Right ventricle myocardium superior (tissue), 1 donor: ENCODE measurements around the gene MBOAT2. TPM values are rescaled to one million over a fixed set of nuclear protein-coding genes. Genes with fewer than 3 reads are reported as not detected.
"Not testable (repeated sequence)": the region's sequence is repeated elsewhere in the genome, so short reads cannot be mapped to it uniquely, and the experiment has no call there.

Experiments used
- ATAC-seq: fragments of 200-7000 bp; cut with Tn5 transposase; one replicate; pipeline ENCODE4 v1.9.1; 2020; ENCODE audit warnings: mild to moderate bottlenecking; ENCODE audit not compliant: poor library complexity
- DNase-seq: peaks from one replicate; pipeline ENCODE4 v3.0.0-alpha.2; 2020
- intact Hi-C: fragments of 100-400 bp; cut with DNase I; formaldehyde crosslinking; loops from one replicate; pipeline ENCODE4 v1.11.2; 2022
- total RNA-seq: library from RNA; stranded (reverse); fragmentation: NEBNext Ultra II Directional; extraction: Animal tissue kit (Norgen Biotek cat#: 25700); gene quantifications from one replicate; pipeline ENCODE4 v1.2.1, GENCODE V29; 2021
- donor health status: DM: no; HTN: yes; CAD: no; lungs with severe emphysema.

Gene MBOAT2
- total RNA-seq, 1 donor from 2014 or later, result 13.2 TPM

- intact Hi-C loops, result no loop called here
- DNase-seq (no peak), ATAC-seq (no peak)
Measured at GRCh38 chr2:8976442-8977259, 26.8 kb downstream of the MBOAT2 start.

GRCh38 chr2:8974016-8974415 is 29.5 kb downstream of the MBOAT2 start:
- ATAC-seq (no peak), DNase-seq (no peak)
- intact Hi-C loops, result no loop called here

GRCh38 chr2:8973017-8973416 is 30.5 kb downstream of the MBOAT2 start:
- intact Hi-C loops, DNase-seq, ATAC-seq: not testable (repeated sequence)

- intact Hi-C loops, ATAC-seq, DNase-seq: not testable (repeated sequence)
Measured at GRCh38 chr2:8972535-8972934, 30.9 kb downstream of the MBOAT2 start.

GRCh38 chr2:8969348-8969747 is 34.1 kb downstream of the MBOAT2 start:
- ATAC-seq, intact Hi-C loops, DNase-seq: not testable (repeated sequence)

- intact Hi-C loops, result no loop called here
Measured at GRCh38 chr2:8966123-8966908, 37.2 kb downstream of the MBOAT2 start.

GRCh38 chr2:8965216-8965969 is 38.1 kb downstream of the MBOAT2 start:
- ATAC-seq, result no peak
- intact Hi-C loops, result no loop called here

More at GRCh38 chr2:8966123-8966908, 37.2 kb downstream of the MBOAT2 start:
- DNase-seq, result no peak
- no peak for ATAC-seq

GRCh38 chr2:8962890-8963289 is 40.6 kb downstream of the MBOAT2 start:
- DNase-seq (no peak), ATAC-seq (no peak)
- intact Hi-C loops, result no loop called here

More at GRCh38 chr2:8965216-8965969, 38.1 kb downstream of the MBOAT2 start:
- DNase-seq, result no peak

- DNase-seq (no peak), ATAC-seq (no peak)
- intact Hi-C loops, result no loop called here
Measured at GRCh38 chr2:8957628-8958027, 45.9 kb downstream of the MBOAT2 start.

GRCh38 chr2:8956774-8957173 is 46.7 kb downstream of the MBOAT2 start:
- intact Hi-C loops, result no loop called here
- no peak for DNase-seq
- no peak for ATAC-seq

- no peak for ATAC-seq
- intact Hi-C loops, result no loop called here
Measured at GRCh38 chr2:8954990-8955389, 48.5 kb downstream of the MBOAT2 start.

GRCh38 chr2:8953525-8953924 is 50.0 kb downstream of the MBOAT2 start:
- ATAC-seq (no peak), DNase-seq (no peak)
- intact Hi-C loops, result no loop called here

More at GRCh38 chr2:8954990-8955389, 48.5 kb downstream of the MBOAT2 start:
- no peak for DNase-seq

- intact Hi-C loops, result no loop called here
- DNase-seq, result no peak
Measured at GRCh38 chr2:8939486-8940114, 63.9 kb downstream of the MBOAT2 start.

GRCh38 chr2:8938384-8938783 is 65.1 kb downstream of the MBOAT2 start:
- no peak for ATAC-seq

More at GRCh38 chr2:8939486-8940114, 63.9 kb downstream of the MBOAT2 start:
- no peak for ATAC-seq

GRCh38 chr2:8935982-8936381 is 67.5 kb downstream of the MBOAT2 start:
- ATAC-seq (no peak), DNase-seq (no peak)
- intact Hi-C loops, result no loop called here

More at GRCh38 chr2:8938384-8938783, 65.1 kb downstream of the MBOAT2 start:
- no peak for DNase-seq
- intact Hi-C loops, result no loop called here

- no peak for DNase-seq
- intact Hi-C loops, result no loop called here
- no peak for ATAC-seq
Measured at GRCh38 chr2:8934338-8934737, 69.1 kb downstream of the MBOAT2 start.

- DNase-seq, result no peak
- intact Hi-C loops, result no loop called here
- ATAC-seq, result no peak
Measured at GRCh38 chr2:8932702-8933101, 70.8 kb downstream of the MBOAT2 start.

GRCh38 chr2:8930185-8930584 is 73.3 kb downstream of the MBOAT2 start:
- intact Hi-C loops, ATAC-seq, DNase-seq: not testable (repeated sequence)
